ENCODE data around the gene PKP2.
"Not testable (repeated sequence)": the region's sequence is repeated elsewhere in the genome, so short reads cannot be mapped to it uniquely, and the experiment has no call there.

PKP2 gene

DNA sequence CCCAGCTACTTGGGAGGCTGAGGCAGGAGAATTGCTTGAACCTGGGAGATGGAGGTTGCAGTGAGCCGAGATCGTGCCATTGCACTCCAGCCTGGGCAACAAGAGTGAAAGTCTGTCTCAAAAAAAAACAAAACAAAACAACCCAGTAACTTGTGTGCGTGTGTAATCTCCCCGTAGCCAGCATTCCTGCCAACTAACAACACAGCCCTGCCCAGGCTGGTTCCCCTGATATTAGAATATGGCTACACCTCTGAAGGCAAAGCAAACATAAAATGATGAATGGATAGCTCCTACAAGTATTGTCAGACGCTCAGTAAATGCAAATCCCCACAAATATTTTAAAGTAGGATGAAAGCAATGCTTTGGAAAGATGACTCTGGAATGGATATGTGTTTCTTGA lies 24.2 kb downstream of the PKP2 start:
- H3K27me3 ChIP-seq (ENCODE audit: insufficient read depth, low read length); H3K36me3 ChIP-seq (ENCODE audit: insufficient read depth, low read length); H2AFZ ChIP-seq (ENCODE audit: low read depth, low read length); H3K9me3 ChIP-seq (ENCODE audit: low read length); H3K4me1 ChIP-seq (ENCODE audit: insufficient read depth, low read length); H3K4me3 ChIP-seq (ENCODE audit: low read length): not testable (repeated sequence)

DNA sequence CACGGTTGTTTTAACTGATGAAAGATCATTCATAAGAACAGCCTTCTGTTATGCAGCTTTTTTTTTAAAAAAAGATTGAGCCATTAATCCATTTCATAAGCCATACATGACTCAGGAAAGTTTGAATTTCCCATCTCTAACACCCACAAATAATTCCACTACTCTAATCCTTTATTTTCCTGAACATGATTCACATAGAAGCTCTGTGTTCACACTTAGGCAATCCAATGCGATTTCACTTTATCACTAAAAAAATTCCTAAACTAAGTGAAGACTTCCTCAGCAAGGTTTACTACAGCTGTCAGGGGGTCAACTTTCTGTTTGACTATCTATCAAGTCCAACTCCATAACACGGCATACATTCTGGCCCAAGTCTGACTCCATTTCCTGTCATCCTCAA lies 25.9 kb downstream of the PKP2 start:
- no peaks in the 10 kb centered on the region for H3K36me3 ChIP-seq (ENCODE audit: insufficient read depth, low read length)
- H2AFZ ChIP-seq (ENCODE audit: low read depth, low read length), result no peak overlapping the region
- H3K4me1 ChIP-seq (ENCODE audit: insufficient read depth, low read length), result no peaks in the 10 kb centered on the region
- H3K9me3 ChIP-seq (ENCODE audit: low read length), result no peaks in the 10 kb centered on the region
- H3K4me3 ChIP-seq (ENCODE audit: low read length), result no peak overlapping the region
- H3K27me3 ChIP-seq (ENCODE audit: insufficient read depth, low read length), result no peaks in the 10 kb centered on the region

DNA sequence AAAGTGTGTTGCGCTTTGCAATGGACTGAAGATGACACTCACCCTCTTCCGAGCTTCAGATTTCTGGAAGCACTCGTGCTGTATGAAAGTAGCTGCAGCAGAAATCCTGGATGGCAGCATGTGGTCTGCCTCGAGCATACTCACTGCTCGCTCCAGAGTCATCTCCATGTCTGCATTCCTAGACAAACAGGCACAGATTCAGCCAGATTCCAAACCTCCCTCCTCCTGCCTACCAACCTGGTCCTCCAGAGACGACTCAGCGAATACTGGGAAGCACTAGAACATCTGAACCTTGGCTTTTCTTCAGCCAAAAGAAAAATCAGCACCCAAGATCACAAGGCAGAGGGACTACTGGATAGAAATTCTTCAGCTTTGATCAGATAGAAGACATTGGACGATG lies 27.7 kb downstream of the PKP2 start:
- Histone ChIP-seq H3K4me1 (ENCODE audit: insufficient read depth, low read length) (no peaks in the 10 kb centered on the region), H3K4me3 (ENCODE audit: low read length) (no peak overlapping the region), H3K9me3 (ENCODE audit: low read length) (no peaks in the 10 kb centered on the region), H3K27me3 (ENCODE audit: insufficient read depth, low read length) (no peaks in the 10 kb centered on the region), H3K36me3 (ENCODE audit: insufficient read depth, low read length) (no peaks in the 10 kb centered on the region), H2AFZ (ENCODE audit: low read depth, low read length) (no peak overlapping the region)

- Histone ChIP-seq H2AFZ (ENCODE audit: low read depth, low read length) (no peak overlapping the region), H3K27me3 (ENCODE audit: insufficient read depth, low read length) (no peaks in the 10 kb centered on the region), H3K4me1 (ENCODE audit: insufficient read depth, low read length) (no peaks in the 10 kb centered on the region), H3K36me3 (ENCODE audit: insufficient read depth, low read length) (no peaks in the 10 kb centered on the region), H3K4me3 (ENCODE audit: low read length) (no peak overlapping the region), H3K9me3 (ENCODE audit: low read length) (no peaks in the 10 kb centered on the region)
These were observed 31.8 kb downstream of the PKP2 start for GRCh38 chr12:32864731-32865130.

GRCh38 chr12:32863128-32863527 lies 33.4 kb downstream of the PKP2 start:
- Histone ChIP-seq H3K36me3 (ENCODE audit: insufficient read depth, low read length) (no peaks in the 10 kb centered on the region), H3K4me3 (ENCODE audit: low read length) (no peak overlapping the region), H3K9me3 (ENCODE audit: low read length) (no peaks in the 10 kb centered on the region), H3K27me3 (ENCODE audit: insufficient read depth, low read length) (no peaks in the 10 kb centered on the region), H3K4me1 (ENCODE audit: insufficient read depth, low read length) (no peaks in the 10 kb centered on the region), H2AFZ (ENCODE audit: low read depth, low read length) (no peak overlapping the region)

DNA sequence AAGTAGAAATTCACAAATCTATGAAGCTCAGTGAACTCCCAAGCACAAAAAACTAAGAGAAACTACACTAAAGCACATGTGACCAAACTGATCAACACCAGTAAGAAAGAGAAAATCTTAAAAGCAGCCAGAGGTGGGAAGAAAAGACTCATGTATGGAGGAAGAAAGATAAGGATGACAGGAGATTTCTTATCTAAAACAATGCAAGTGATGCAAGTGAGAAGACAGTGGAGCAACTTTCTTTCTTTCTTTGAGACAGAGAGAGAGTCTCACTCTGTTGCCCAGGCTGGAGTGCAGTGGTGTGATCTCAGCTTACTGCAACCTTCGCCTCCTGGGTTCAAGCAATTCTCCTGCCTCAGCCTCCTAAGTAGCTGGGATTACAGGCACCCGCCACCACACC lies 34.9 kb downstream of the PKP2 start:
- not testable (repeated sequence) for H3K4me1 ChIP-seq (ENCODE audit: insufficient read depth, low read length); H2AFZ ChIP-seq (ENCODE audit: low read depth, low read length); H3K4me3 ChIP-seq (ENCODE audit: low read length); H3K27me3 ChIP-seq (ENCODE audit: insufficient read depth, low read length); H3K36me3 ChIP-seq (ENCODE audit: insufficient read depth, low read length); H3K9me3 ChIP-seq (ENCODE audit: low read length)

DNA sequence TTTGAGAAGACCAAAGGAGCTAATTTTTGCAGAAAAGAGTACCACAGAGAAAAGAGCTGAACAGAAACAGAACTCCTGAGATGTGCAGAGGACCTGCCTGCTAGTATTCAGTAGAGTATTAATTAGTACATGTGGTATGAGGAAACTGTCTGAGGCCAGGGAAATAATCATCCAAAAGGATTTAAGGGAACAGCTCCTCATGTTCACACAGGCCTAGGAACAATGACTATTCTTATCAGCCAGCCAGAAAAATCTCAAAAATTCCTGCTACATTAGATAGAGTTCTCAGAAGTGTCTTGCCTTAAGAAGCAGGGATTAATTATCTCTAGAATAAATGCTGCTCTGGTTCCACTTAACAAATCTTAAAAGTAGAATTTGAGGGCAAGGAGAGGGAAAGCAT lies 36.4 kb downstream of the PKP2 start:
- H3K4me3 ChIP-seq (ENCODE audit: low read length), result no peak overlapping the region
- no peak overlapping the region for H2AFZ ChIP-seq (ENCODE audit: low read depth, low read length)
- H3K4me1 ChIP-seq (ENCODE audit: insufficient read depth, low read length), result no peaks in the 10 kb centered on the region
- no peaks in the 10 kb centered on the region for H3K36me3 ChIP-seq (ENCODE audit: insufficient read depth, low read length)
- no peaks in the 10 kb centered on the region for H3K9me3 ChIP-seq (ENCODE audit: low read length)
- no peaks in the 10 kb centered on the region for H3K27me3 ChIP-seq (ENCODE audit: insufficient read depth, low read length)

GRCh38 chr12:32859389-32859788 lies 37.2 kb downstream of the PKP2 start:
- no peaks in the 10 kb centered on the region for H3K4me1 ChIP-seq (ENCODE audit: insufficient read depth, low read length)
- H2AFZ ChIP-seq (ENCODE audit: low read depth, low read length), result no peak overlapping the region
- no peaks in the 10 kb centered on the region for H3K36me3 ChIP-seq (ENCODE audit: insufficient read depth, low read length)
- no peaks in the 10 kb centered on the region for H3K9me3 ChIP-seq (ENCODE audit: low read length)
- H3K27me3 ChIP-seq (ENCODE audit: insufficient read depth, low read length), result no peaks in the 10 kb centered on the region
- H3K4me3 ChIP-seq (ENCODE audit: low read length), result no peak overlapping the region

- Histone ChIP-seq H3K4me1 (ENCODE audit: insufficient read depth, low read length) (no peaks in the 10 kb centered on the region), H3K27me3 (ENCODE audit: insufficient read depth, low read length) (no peaks in the 10 kb centered on the region), H3K36me3 (ENCODE audit: insufficient read depth, low read length) (no peaks in the 10 kb centered on the region), H3K9me3 (ENCODE audit: low read length) (no peaks in the 10 kb centered on the region), H3K4me3 (ENCODE audit: low read length) (no peak overlapping the region), H2AFZ (ENCODE audit: low read depth, low read length) (no peak overlapping the region)
These were observed 41.9 kb downstream of the PKP2 start for GRCh38 chr12:32854716-32855115.

GRCh38 chr12:32854097-32854496 lies 42.5 kb downstream of the PKP2 start:
- no peak overlapping the region for H3K4me3 ChIP-seq (ENCODE audit: low read length)
- H3K4me1 ChIP-seq (ENCODE audit: insufficient read depth, low read length), result no peaks in the 10 kb centered on the region
- no peaks in the 10 kb centered on the region for H3K36me3 ChIP-seq (ENCODE audit: insufficient read depth, low read length)
- H2AFZ ChIP-seq (ENCODE audit: low read depth, low read length), result no peak overlapping the region
- H3K9me3 ChIP-seq (ENCODE audit: low read length), result no peaks in the 10 kb centered on the region
- H3K27me3 ChIP-seq (ENCODE audit: insufficient read depth, low read length), result no peaks in the 10 kb centered on the region

DNA sequence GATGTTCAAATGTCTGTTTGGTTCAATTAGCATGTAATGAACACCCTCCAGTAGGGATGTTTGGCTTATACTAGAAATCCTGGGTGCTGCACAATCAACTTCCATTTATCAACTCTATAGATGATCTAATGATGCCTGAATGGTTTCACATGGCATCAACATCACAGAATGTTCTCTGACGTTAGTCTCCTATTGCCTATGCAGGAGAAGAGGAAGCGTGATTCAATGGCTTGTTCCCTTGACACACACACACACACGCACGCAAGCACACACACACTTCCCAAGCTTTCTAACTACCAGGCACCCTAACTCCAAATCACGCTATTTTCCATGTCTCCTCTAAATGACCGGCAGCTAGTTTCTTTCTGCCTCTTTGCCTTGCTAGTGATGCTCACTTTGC lies 49.3 kb downstream of the PKP2 start:
- no peaks in the 10 kb centered on the region for H3K36me3 ChIP-seq (ENCODE audit: insufficient read depth, low read length)
- no peak overlapping the region for H2AFZ ChIP-seq (ENCODE audit: low read depth, low read length)
- peaks cover 7% of the 10 kb centered on the region for H3K4me1 ChIP-seq (ENCODE audit: insufficient read depth, low read length)
- no peak overlapping the region for H3K4me3 ChIP-seq (ENCODE audit: low read length)
- H3K9me3 ChIP-seq (ENCODE audit: low read length), result no peaks in the 10 kb centered on the region
- H3K27me3 ChIP-seq (ENCODE audit: insufficient read depth, low read length), result no peaks in the 10 kb centered on the region

- Histone ChIP-seq H3K4me1 (ENCODE audit: insufficient read depth, low read length) (peaks cover 7% of the 10 kb centered on the region), H3K4me3 (ENCODE audit: low read length) (no peak overlapping the region), H3K9me3 (ENCODE audit: low read length) (no peaks in the 10 kb centered on the region), H3K36me3 (ENCODE audit: insufficient read depth, low read length) (no peaks in the 10 kb centered on the region), H2AFZ (ENCODE audit: low read depth, low read length) (no peak overlapping the region), H3K27me3 (ENCODE audit: insufficient read depth, low read length) (no peaks in the 10 kb centered on the region)
These were observed 50.5 kb downstream of the PKP2 start for GRCh38 chr12:32846053-32846452.

GRCh38 chr12:32843528-32844095 lies 53.0 kb downstream of the PKP2 start:
- Histone ChIP-seq H3K4me3 (ENCODE audit: low read length) (no peak overlapping the region), H3K4me1 (ENCODE audit: insufficient read depth, low read length) (peaks cover 7% of the 10 kb centered on the region), H3K9me3 (ENCODE audit: low read length) (no peaks in the 10 kb centered on the region), H2AFZ (ENCODE audit: low read depth, low read length) (no peak overlapping the region), H3K36me3 (ENCODE audit: insufficient read depth, low read length) (no peaks in the 10 kb centered on the region), H3K27me3 (ENCODE audit: insufficient read depth, low read length) (no peaks in the 10 kb centered on the region)

DNA sequence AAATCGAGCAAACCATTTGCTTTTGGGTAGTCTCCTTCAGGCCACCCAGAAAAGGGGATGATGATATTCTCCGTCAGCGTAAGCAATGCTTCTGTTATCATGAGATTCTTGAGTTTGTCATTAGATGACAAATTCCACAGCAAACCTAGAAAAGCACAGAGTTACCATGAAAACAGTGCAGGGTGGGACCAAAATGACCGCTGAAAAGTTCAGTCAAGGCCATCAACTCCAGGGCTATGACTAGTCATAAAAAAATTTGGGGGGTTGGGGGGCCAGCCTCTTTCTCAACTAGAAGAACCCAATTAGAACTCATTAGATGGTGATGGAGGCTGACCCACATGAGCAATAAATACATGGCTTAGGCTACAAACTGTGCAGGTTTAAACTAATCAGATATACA lies 55.5 kb downstream of the PKP2 start:
- peaks cover 7% of the 10 kb centered on the region for H3K4me1 ChIP-seq (ENCODE audit: insufficient read depth, low read length)
- H3K9me3 ChIP-seq (ENCODE audit: low read length), result no peaks in the 10 kb centered on the region
- no peak overlapping the region for H2AFZ ChIP-seq (ENCODE audit: low read depth, low read length)
- no peaks in the 10 kb centered on the region for H3K27me3 ChIP-seq (ENCODE audit: insufficient read depth, low read length)
- no peak overlapping the region for H3K4me3 ChIP-seq (ENCODE audit: low read length)
- H3K36me3 ChIP-seq (ENCODE audit: insufficient read depth, low read length), result no peaks in the 10 kb centered on the region

Data from neuron (in vitro differentiated cells).